BLaER1 treated with 17β-estradiol and CSF1 and Interleukin-3, amounts not matched to agents 10 nM and 100 nM (cell line): ENCODE data around the gene PPP1R9A.

Source experiments
- H3K27ac ChIP-seq, 11 experiments: shearing (Covaris generic); formaldehyde crosslinking; 2 replicates each; pipeline ENCODE4 v1.8.1; 2022
- H3K27me3 ChIP-seq, 11 experiments: shearing (Covaris generic); formaldehyde crosslinking; 2 replicates each; pipeline ENCODE4 v1.8.1; 2022
- H3K36me3 ChIP-seq, 11 experiments: shearing (Covaris generic); formaldehyde crosslinking; 2 replicates each; pipeline ENCODE4 v1.8.1; 2022
- H3K4me1 ChIP-seq, 10 experiments: shearing (Covaris generic); formaldehyde crosslinking; 2 replicates each; pipeline ENCODE4 v1.8.1; 2022
- H3K4me2 ChIP-seq, 11 experiments: shearing (Covaris generic); formaldehyde crosslinking; 2 replicates each; pipeline ENCODE4 v1.8.1; 2022
- H3K4me3 ChIP-seq, 10 experiments: shearing (Covaris generic); formaldehyde crosslinking; 2 replicates each; pipeline ENCODE4 v1.8.1; 2022
- H3K9ac ChIP-seq, 11 experiments: shearing (Covaris generic); formaldehyde crosslinking; 2 replicates each; pipeline ENCODE4 v1.8.1; 2022
- H3K9me3 ChIP-seq, 11 experiments: shearing (Covaris generic); formaldehyde crosslinking; replicated peaks in 1 of 11; 2 replicates each; pipeline ENCODE4 v1.8.1; 2022
- H4K20me1 ChIP-seq, 11 experiments: shearing (Covaris generic); formaldehyde crosslinking; 2 replicates each; pipeline ENCODE4 v1.8.1; 2022
- Cebpa-rat ChIP-seq, 11 experiments: shearing (Covaris generic); IDR thresholded peaks; 2 replicates each; pipeline ENCODE4 v1.8.1; 2022

Gene PPP1R9A

DNA sequence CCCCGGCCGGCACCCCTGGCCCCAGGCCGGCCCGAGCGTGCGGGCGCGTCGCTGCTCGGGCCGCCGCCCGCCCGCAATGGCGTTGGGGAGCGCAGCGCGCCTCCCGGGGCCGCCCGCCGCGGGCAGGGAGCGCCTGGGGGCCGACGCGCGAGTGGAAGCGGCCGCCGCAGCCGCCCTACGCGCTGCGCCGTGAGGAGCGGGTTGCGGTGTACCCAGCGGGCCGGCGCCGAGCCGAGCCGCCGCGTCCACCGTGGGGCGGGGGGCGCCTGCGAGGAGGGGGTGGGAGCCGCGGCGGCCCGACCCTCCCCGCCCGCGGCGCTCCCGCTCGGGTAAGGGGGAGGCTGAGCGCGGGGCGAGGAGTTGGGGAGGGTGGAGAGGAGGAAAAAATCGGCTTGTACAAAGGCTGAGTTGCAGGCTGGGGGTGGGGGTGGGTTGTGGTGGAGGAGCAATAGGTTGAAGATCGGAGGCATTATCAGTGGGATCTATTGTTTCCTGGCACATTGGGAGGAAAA, 473 bp downstream of the PPP1R9A start:
- Histone ChIP-seq H3K36me3 (no peaks in the 10 kb centered on the region), H3K4me3 (no peak overlapping the region), H3K27me3 (peaks cover 0 to 3% (median 0%) of the 10 kb centered on the region in 11 experiments; a peak in 1 of 22 replicates), H3K4me2 (no peak overlapping the region), H3K27ac (no peak overlapping the region), H3K9me3 (peaks cover 5 to 14% (median 11%) of the 10 kb centered on the region in 11 experiments; a peak in 15 of 22 replicates), H3K9ac (no peak overlapping the region), H4K20me1 (no peaks in the 10 kb centered on the region), H3K4me1 (no peaks in the 10 kb centered on the region)
- no peak for TF ChIP-seq Cebpa-rat (IDR thresholded peaks at IDR 0.05)

- peaks cover 0 to 5% (median 0%) of the 10 kb centered on the region in 11 experiments; a peak in 1 of 22 replicates for H3K27me3 ChIP-seq
- peaks cover 5 to 14% (median 11%) of the 10 kb centered on the region in 11 experiments; a peak in 15 of 22 replicates for H3K9me3 ChIP-seq
- H3K4me3 ChIP-seq = no peak overlapping the region
- no peaks in the 10 kb centered on the region for H3K36me3 ChIP-seq
- no peak overlapping the region for H3K4me2 ChIP-seq
- no peak for TF ChIP-seq Cebpa-rat (IDR thresholded peaks at IDR 0.05)
- no peak overlapping the region for H3K27ac ChIP-seq
- no peak overlapping the region for H3K9ac ChIP-seq
- no peaks in the 10 kb centered on the region for H3K4me1 ChIP-seq
- H4K20me1 ChIP-seq = no peaks in the 10 kb centered on the region
Observed at GRCh38 chr7:94908323-94909178, 1.2 kb downstream of the PPP1R9A start.

DNA sequence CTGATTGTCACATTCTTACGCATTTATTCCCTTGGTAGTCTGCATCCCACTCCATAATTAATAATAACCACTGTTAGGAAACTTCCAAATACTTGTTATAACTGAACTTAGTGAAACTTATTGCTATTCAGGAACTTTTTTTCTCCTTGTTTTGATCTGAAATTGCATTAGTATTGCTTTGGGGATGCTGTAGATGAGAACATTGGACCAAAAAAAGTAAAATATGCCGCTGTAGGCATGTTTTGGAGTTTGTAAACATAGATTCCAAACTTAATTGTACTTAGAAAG, 1.7 kb downstream of the PPP1R9A start:
- H3K36me3 ChIP-seq = no peaks in the 10 kb centered on the region
- no peak overlapping the region for H3K27ac ChIP-seq
- no peaks in the 10 kb centered on the region for H3K4me1 ChIP-seq
- no peak overlapping the region for H3K9ac ChIP-seq
- no peak overlapping the region for H3K4me3 ChIP-seq
- no peak overlapping the region for H3K4me2 ChIP-seq
- peaks cover 5 to 14% (median 11%) of the 10 kb centered on the region in 11 experiments; a peak in 15 of 22 replicates for H3K9me3 ChIP-seq
- H3K27me3 ChIP-seq = peaks cover 0 to 5% (median 0%) of the 10 kb centered on the region in 11 experiments; a peak in 1 of 22 replicates
- TF ChIP-seq Cebpa-rat (IDR thresholded peaks at IDR 0.05) = no peak
- H4K20me1 ChIP-seq = no peaks in the 10 kb centered on the region

- H3K4me2 ChIP-seq = no peak overlapping the region
- no peaks in the 10 kb centered on the region for H3K4me1 ChIP-seq
- no peak for TF ChIP-seq Cebpa-rat (IDR thresholded peaks at IDR 0.05)
- no peak overlapping the region for H3K27ac ChIP-seq
- peaks cover 5 to 14% (median 10%) of the 10 kb centered on the region in 11 experiments; a peak in 15 of 22 replicates for H3K9me3 ChIP-seq
- no peaks in the 10 kb centered on the region for H4K20me1 ChIP-seq
- no peak overlapping the region for H3K4me3 ChIP-seq
- H3K9ac ChIP-seq = no peak overlapping the region
- H3K27me3 ChIP-seq = peaks cover 0 to 21% (median 0%) of the 10 kb centered on the region in 11 experiments; a peak in 2 of 22 replicates
- H3K36me3 ChIP-seq = no peaks in the 10 kb centered on the region
Observed at GRCh38 chr7:94912085-94912484, 4.7 kb downstream of the PPP1R9A start.

DNA sequence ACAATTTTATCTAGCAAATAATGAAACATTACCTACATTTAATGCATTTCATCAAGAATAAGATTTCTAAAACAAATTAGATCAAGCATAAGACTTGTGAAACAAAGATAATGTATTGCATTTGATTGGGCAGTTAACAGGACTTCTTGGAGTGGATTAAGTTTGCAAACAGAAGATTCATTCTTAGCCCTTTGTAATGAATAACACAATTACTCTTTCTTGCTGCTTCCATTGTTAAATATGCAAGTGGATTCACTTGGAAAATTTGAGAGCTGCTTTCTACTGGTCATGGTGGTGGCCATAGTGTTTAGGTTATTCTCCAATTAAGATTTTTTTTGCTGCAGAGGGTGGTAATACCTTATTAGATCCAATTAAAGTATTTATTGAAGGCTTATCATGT, 6.0 kb downstream of the PPP1R9A start:
- Histone ChIP-seq H4K20me1 (no peaks in the 10 kb centered on the region), H3K27me3 (peaks cover 0 to 26% (median 0%) of the 10 kb centered on the region in 11 experiments; a peak in 4 of 22 replicates), H3K27ac (no peak overlapping the region), H3K4me3 (no peak overlapping the region), H3K9me3 (peaks cover 0 to under 1% (median 0%) of the 10 kb centered on the region in 11 experiments; a peak in 3 of 22 replicates), H3K36me3 (no peaks in the 10 kb centered on the region), H3K4me1 (no peaks in the 10 kb centered on the region), H3K9ac (no peak overlapping the region), H3K4me2 (no peak overlapping the region)
- no peak for TF ChIP-seq Cebpa-rat (IDR thresholded peaks at IDR 0.05)

DNA sequence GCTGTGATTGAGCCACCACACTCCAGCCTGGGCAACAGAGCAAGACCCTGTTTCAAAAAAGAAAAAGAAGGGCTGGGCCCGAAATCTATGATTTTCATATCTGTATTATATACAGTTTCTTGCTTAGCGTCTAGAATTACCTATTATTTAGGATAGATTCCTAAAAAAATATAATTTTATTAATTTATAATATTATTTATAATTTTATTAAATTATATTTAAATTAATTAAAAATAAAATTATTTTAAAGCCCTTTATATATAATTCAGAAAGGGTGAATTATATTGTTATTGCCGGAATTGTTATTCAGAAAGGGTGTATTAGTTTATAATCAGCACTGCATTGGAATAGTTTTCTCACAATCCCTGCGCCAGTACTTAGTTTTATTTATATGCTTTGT, 14.5 kb downstream of the PPP1R9A start:
- Histone ChIP-seq H3K9me3 (peaks cover 0 to 9% (median 0%) of the 10 kb centered on the region in 11 experiments; a peak in 4 of 22 replicates), H3K4me3 (no peak overlapping the region), H3K27ac (no peak overlapping the region), H3K4me1 (peaks cover 6 to 43% (median 20%) of the 10 kb centered on the region in 10 experiments), H3K9ac (no peak overlapping the region), H3K27me3 (peaks cover 0 to 59% (median 0%) of the 10 kb centered on the region in 11 experiments; a peak in 5 of 22 replicates), H4K20me1 (no peaks in the 10 kb centered on the region), H3K4me2 (0 out of 22 replicates have a peak overlapping the region, but pooled peaks of 1 of the 11 experiments have one; percentile 65), H3K36me3 (no peaks in the 10 kb centered on the region)
- no peak for TF ChIP-seq Cebpa-rat (IDR thresholded peaks at IDR 0.05)

- TF ChIP-seq Cebpa-rat (IDR thresholded peaks at IDR 0.05) = no peak
- Histone ChIP-seq H3K27ac (no peak overlapping the region), H3K4me3 (no peak overlapping the region), H3K36me3 (no peaks in the 10 kb centered on the region), H3K4me1 (peaks cover 6 to 43% (median 20%) of the 10 kb centered on the region in 10 experiments), H3K4me2 (peak overlapping the region in 5 of 11 experiments; percentile 55 to 69 (median 65); a peak in 8 of 22 replicates), H3K9me3 (peaks cover 0 to 9% (median 0%) of the 10 kb centered on the region in 11 experiments; a peak in 4 of 22 replicates), H3K27me3 (peaks cover 0 to 60% (median 0%) of the 10 kb centered on the region in 11 experiments; a peak in 5 of 22 replicates), H4K20me1 (no peaks in the 10 kb centered on the region), H3K9ac (no peak overlapping the region)
Observed at GRCh38 chr7:94922457-94922856, 15.1 kb downstream of the PPP1R9A start.

DNA sequence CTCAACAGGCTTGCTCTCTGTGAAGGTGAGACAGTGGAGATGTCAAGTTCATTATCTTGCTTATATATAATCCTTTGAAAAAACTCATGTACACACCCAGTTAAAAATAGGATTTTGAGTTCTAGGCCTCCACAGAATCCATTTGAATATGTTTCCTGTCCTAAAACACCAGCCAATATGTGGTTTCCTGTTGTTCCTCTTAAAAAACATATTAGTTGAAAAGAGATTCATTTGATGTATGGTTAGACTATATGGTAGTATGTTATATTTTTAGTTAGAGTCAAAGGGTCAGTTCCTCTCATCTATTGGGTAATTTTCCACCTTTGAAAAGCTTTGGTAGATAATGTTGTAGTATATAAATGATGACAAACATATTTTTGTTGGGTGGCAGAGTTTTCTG, 16.0 kb downstream of the PPP1R9A start:
- no peak overlapping the region for H3K9ac ChIP-seq
- H4K20me1 ChIP-seq = no peaks in the 10 kb centered on the region
- peaks cover 0 to 9% (median 0%) of the 10 kb centered on the region in 11 experiments; a peak in 4 of 22 replicates for H3K9me3 ChIP-seq
- no peak overlapping the region for H3K27ac ChIP-seq
- H3K27me3 ChIP-seq = peaks cover 0 to 63% (median 0%) of the 10 kb centered on the region in 11 experiments; a peak in 5 of 22 replicates
- no peaks in the 10 kb centered on the region for H3K36me3 ChIP-seq
- TF ChIP-seq Cebpa-rat (IDR thresholded peaks at IDR 0.05) = no peak
- no peak overlapping the region; a peak in 1 of 20 replicates for H3K4me3 ChIP-seq
- peak overlapping the region; percentile 34 to 73 (median 63); a peak in 19 of 22 replicates for H3K4me2 ChIP-seq
- peaks cover 6 to 43% (median 20%) of the 10 kb centered on the region in 10 experiments for H3K4me1 ChIP-seq

DNA sequence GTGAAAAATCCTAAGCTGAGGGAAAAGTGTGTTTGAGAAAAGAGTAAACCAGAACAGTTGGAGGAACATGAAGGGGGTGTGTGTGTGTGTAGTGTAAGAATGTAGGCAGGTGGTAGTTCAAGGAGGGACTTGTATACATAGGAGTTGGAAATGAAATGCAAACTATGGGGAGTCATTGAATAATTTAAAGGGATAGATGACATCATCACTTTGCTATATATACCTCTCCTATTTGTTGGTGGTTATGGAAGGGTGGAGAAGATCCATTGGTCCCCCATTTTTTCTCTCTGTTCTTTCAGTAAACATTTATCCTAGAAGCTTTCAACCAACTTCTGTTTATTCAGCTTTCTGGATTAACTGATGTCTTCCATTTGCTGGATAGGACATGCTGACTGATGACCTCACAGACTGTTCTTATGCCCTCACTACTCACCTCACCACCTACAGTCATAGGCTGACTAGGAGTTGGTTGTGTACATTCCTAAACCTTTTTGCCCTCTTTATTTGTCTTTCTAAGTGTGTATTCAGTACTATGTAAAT, 20.8 kb downstream of the PPP1R9A start:
- no peak for TF ChIP-seq Cebpa-rat (IDR thresholded peaks at IDR 0.05)

More for the DNA sequence above, 20.8 kb downstream of the PPP1R9A start:
- Histone ChIP-seq H4K20me1 (no peaks in the 10 kb centered on the region), H3K9me3 (no peaks in the 10 kb centered on the region), H3K4me2 (no peak overlapping the region), H3K36me3 (no peaks in the 10 kb centered on the region), H3K27ac (no peak overlapping the region), H3K4me3 (no peak overlapping the region), H3K9ac (no peak overlapping the region), H3K27me3 (peaks cover 0 to 69% (median 0%) of the 10 kb centered on the region in 11 experiments; a peak in 5 of 22 replicates), H3K4me1 (peaks cover 1 to 31% (median 10%) of the 10 kb centered on the region in 10 experiments)
